Measurements from ENCODE around the gene PCDH9. TPM values are rescaled to one million over a fixed set of nuclear protein-coding genes. Genes with fewer than 3 reads are reported as not detected.

Gene PCDH9
- total RNA-seq, 6 donors from 2014 or later, result 3.1 to 19.4 (median 7.8) TPM

DNA sequence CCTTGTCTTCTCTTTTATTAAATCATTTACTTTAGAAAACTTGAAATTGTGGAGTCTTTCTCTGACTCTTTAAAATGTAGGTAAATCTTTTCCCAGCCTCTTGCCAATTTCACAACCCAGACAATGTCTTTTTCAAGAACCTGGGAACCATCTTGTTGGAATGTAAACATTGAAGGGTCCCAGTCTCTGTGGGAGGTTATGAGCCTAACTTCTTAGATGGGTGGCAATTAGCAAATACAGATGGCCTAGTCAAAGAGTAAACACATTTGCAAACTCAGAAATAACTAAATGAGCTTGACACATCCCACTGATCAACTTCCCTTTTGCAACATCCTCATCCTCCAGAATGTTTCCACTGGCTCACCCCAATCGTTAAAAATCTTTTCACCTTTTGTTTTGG is 721.0 kb downstream of the PCDH9 start:
- H3K36me3 ChIP-seq, result no peaks in the 10 kb centered on the region
- no peaks in the 10 kb centered on the region for H3K9me3 ChIP-seq
- H3K27ac ChIP-seq, result no peak overlapping the region
- no peak for ATAC-seq (ENCODE audit: low FRiP score in 2 of 2)
- H3K4me1 ChIP-seq, result no peaks in the 10 kb centered on the region
- no peaks in the 10 kb centered on the region for H3K27me3 ChIP-seq
- no peak for DNase-seq
- no peak overlapping the region for H3K4me3 ChIP-seq
- WGBS, 2 donors, result 56 to 69% methylated on average over 1 of the region's 1 CpG
- no peak for TF ChIP-seq CTCF (IDR thresholded peaks at IDR 0.05)
- TF ChIP-seq POLR2A (IDR thresholded peaks at IDR 0.05), result no peak
- TF ChIP-seq EP300 (IDR thresholded peaks at IDR 0.05), result no peak
- no peak for TF ChIP-seq POLR2AphosphoS5 (IDR thresholded peaks at IDR 0.05)

DNA sequence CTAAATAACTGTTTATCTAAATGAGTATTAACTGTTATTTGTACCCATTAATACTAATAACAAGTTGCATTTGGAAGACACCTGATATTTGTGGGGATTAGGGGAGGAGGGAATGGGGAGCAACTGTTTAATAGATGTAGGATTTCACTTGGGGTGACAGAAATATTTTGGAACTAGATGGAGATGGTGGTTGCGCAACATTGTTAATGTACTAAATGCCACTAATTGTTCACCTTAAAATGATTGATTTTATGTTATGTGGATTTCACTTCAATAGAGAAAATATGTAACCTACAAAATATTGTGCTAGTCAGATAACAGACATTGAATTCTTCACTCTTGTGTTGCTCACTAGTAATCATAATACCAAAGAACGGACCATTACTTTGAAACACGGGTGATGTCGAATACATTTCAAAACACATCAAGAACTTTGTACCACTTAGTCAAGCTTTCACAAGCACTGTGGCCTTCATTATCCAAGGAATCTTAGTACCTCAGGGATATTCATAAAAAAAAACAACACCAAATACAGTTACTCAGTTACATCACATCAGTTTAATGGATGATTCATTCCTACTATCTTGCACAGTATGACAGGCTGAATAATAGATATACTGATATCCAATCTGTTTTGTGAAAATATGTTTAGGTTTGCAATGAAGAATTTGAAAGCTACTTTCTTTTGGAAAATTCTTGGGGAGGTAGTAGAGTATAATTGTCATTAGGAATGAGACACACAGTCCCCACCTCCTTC is 721.8 kb downstream of the PCDH9 start:
- Histone ChIP-seq H3K27ac (no peak overlapping the region), H3K36me3 (no peaks in the 10 kb centered on the region), H3K27me3 (no peaks in the 10 kb centered on the region), H3K9me3 (no peaks in the 10 kb centered on the region), H3K4me1 (no peaks in the 10 kb centered on the region), H3K4me3 (no peak overlapping the region)
- no peak for TF ChIP-seq CTCF (IDR thresholded peaks at IDR 0.05)
- TF ChIP-seq EP300 (IDR thresholded peaks at IDR 0.05), result no peak
- TF ChIP-seq POLR2AphosphoS5 (IDR thresholded peaks at IDR 0.05), result no peak
- no peak for TF ChIP-seq POLR2A (IDR thresholded peaks at IDR 0.05)
- no peak for ATAC-seq (ENCODE audit: low FRiP score in 2 of 2)
- no peak for DNase-seq
- 94 to 96% methylated on average over 4 of the region's 4 CpGs for WGBS, 2 donors

GRCh38 chr13:66506979-66507378 is 723.2 kb downstream of the PCDH9 start:
- Histone ChIP-seq H3K36me3 (no peaks in the 10 kb centered on the region), H3K27ac (no peak overlapping the region), H3K9me3 (no peaks in the 10 kb centered on the region), H3K27me3 (no peaks in the 10 kb centered on the region), H3K4me3 (no peak overlapping the region), H3K4me1 (no peaks in the 10 kb centered on the region)
- ATAC-seq (ENCODE audit: low FRiP score in 2 of 2), result no peak
- no peak for DNase-seq
- TF ChIP-seq EP300 (IDR thresholded peaks at IDR 0.05) (no peak), POLR2AphosphoS5 (IDR thresholded peaks at IDR 0.05) (no peak), CTCF (IDR thresholded peaks at IDR 0.05) (no peak)
- 81 to 83% methylated on average over 2 of the region's 2 CpGs for WGBS, 2 donors

DNA sequence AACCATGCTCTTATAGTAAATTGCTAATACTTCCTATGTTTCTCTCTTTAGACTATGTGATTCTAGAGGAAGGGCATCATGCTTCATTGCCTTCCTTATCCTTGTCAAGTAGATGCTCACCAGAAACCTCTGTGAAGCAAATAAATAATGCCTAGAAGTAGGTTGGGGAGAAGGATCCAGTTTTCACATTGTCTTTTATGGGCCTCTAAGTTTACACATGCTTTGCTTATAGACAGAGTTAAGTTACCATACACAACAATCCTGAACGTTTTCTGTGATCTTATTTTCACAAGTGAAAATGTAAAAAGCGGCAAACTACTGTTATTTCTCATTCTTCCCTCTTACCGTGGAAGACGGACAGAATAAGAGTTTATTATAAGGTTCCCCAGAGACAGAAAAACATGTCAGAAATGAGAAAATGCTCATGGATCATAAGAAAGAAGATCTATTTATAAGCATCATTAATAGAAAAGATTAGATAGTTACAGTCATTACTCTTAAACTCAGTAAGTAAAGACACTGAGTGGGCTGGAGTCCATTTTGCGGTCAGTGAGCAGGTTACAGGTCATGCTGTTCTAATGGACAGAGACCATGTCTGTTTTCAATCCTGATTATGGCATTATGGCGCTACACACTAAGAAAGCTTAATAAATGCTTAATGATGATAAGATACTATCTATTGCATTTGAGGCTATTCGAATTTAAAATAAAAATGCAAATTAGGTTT is 723.9 kb downstream of the PCDH9 start:
- Histone ChIP-seq H3K4me3 (no peak overlapping the region), H3K9me3 (no peaks in the 10 kb centered on the region), H3K4me1 (no peaks in the 10 kb centered on the region), H3K36me3 (no peaks in the 10 kb centered on the region), H3K27ac (no peak overlapping the region), H3K27me3 (no peaks in the 10 kb centered on the region)
- ATAC-seq (ENCODE audit: low FRiP score in 2 of 2), result no peak
- TF ChIP-seq EP300 (IDR thresholded peaks at IDR 0.05) (no peak), POLR2A (IDR thresholded peaks at IDR 0.05) (no peak), CTCF (IDR thresholded peaks at IDR 0.05) (no peak), POLR2AphosphoS5 (IDR thresholded peaks at IDR 0.05) (no peak)
- 85 to 88% methylated on average over 7 of the region's 7 CpGs for WGBS, 2 donors
- no peak for DNase-seq

Measured in upper lobe of left lung (tissue), 6 donors.